ENCODE data around the gene PHLPP1.

DNA sequence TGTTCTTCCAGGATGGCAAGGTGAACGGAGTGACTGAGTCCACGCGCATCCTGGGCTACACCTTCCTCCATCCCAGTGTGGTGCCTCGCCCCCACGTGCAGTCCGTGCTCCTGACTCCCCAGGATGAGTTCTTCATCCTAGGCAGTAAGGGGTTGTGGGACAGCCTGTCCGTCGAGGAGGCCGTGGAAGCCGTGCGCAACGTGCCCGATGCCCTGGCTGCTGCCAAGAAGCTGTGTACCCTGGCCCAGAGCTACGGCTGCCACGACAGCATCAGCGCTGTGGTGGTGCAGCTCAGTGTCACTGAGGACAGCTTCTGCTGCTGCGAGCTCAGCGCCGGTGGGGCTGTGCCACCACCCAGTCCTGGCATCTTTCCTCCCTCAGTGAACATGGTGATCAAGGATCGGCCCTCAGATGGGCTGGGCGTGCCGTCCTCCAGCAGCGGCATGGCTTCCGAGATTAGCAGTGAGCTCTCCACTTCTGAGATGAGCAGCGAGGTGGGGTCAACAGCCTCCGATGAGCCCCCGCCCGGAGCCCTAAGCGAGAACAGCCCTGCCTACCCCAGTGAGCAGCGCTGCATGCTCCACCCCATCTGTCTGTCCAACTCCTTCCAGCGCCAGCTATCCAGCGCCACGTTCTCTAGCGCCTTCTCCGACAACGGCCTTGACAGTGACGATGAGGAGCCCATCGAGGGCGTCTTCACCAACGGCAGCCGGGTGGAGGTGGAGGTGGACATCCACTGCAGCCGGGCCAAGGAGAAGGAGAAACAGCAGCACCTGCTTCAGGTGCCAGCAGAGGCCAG, 263.1 kb downstream of the PHLPP1 start:
- TF ChIP-seq, protein P1, sequence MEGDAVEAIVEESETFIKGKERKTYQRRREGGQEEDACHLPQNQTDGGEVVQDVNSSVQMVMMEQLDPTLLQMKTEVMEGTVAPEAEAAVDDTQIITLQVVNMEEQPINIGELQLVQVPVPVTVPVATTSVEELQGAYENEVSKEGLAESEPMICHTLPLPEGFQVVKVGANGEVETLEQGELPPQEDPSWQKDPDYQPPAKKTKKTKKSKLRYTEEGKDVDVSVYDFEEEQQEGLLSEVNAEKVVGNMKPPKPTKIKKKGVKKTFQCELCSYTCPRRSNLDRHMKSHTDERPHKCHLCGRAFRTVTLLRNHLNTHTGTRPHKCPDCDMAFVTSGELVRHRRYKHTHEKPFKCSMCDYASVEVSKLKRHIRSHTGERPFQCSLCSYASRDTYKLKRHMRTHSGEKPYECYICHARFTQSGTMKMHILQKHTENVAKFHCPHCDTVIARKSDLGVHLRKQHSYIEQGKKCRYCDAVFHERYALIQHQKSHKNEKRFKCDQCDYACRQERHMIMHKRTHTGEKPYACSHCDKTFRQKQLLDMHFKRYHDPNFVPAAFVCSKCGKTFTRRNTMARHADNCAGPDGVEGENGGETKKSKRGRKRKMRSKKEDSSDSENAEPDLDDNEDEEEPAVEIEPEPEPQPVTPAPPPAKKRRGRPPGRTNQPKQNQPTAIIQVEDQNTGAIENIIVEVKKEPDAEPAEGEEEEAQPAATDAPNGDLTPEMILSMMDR (IDR thresholded peaks at IDR 0.05) = no peak
- no peak for TF ChIP-seq POLR2A (IDR thresholded peaks at IDR 0.05)
